ENCODE data around the gene PPL. TPM values are rescaled to one million over a fixed set of nuclear protein-coding genes. Genes with fewer than 3 reads are reported as not detected.
A peak's percentile ranks its signal among the peaks of the same experiment; 100 is the strongest.

PPL gene
- total RNA-seq, 1 donor = 27.1 TPM

- Histone ChIP-seq H3K36me3 (ENCODE audit: insufficient read depth, low read length) (peaks cover 84% of the 10 kb centered on the region), H3K27me3 (ENCODE audit: insufficient read depth, low read length) (no peaks in the 10 kb centered on the region), H3K9me3 (ENCODE audit: low read depth, low read length) (no peaks in the 10 kb centered on the region), H3K79me2 (ENCODE audit: insufficient read depth, low read length) (peaks cover 10% of the 10 kb centered on the region), H3K4me1 (ENCODE audit: insufficient read depth, low read length) (peaks cover 3% of the 10 kb centered on the region), H3K4me2 (ENCODE audit: insufficient read depth, low read length) (no peak overlapping the region), H3K4me3 (ENCODE audit: insufficient read depth, low read length) (no peak overlapping the region), H3K27ac (ENCODE audit: low read depth, low read length) (no peak overlapping the region), H4K20me1 (ENCODE audit: insufficient read depth, low read length) (peaks cover 13% of the 10 kb centered on the region), H2AFZ (ENCODE audit: low read length) (no peak overlapping the region)
- DNase-seq (ENCODE audit: insufficient read length, low spot score, missing footprints) = no peak
- TF ChIP-seq CTCF (IDR thresholded peaks at IDR 0.05; ENCODE audit: extremely low read depth, low read depth, low read length) = no peak
Measured at GRCh38 chr16:4874666-4875065, 62.3 kb downstream of the PPL start.

- DNase-seq (ENCODE audit: insufficient read length, low spot score, missing footprints) = peak; percentile 62
- Histone ChIP-seq H3K79me2 (ENCODE audit: insufficient read depth, low read length) (peaks cover 25% of the 10 kb centered on the region), H3K9me3 (ENCODE audit: low read depth, low read length) (no peaks in the 10 kb centered on the region), H4K20me1 (ENCODE audit: insufficient read depth, low read length) (peaks cover 26% of the 10 kb centered on the region), H3K4me2 (ENCODE audit: insufficient read depth, low read length) (no peak overlapping the region), H3K4me1 (ENCODE audit: insufficient read depth, low read length) (no peaks in the 10 kb centered on the region), H3K36me3 (ENCODE audit: insufficient read depth, low read length) (peaks cover 78% of the 10 kb centered on the region), H3K27ac (ENCODE audit: low read depth, low read length) (no peak overlapping the region), H2AFZ (ENCODE audit: low read length) (no peak overlapping the region), H3K27me3 (ENCODE audit: insufficient read depth, low read length) (no peaks in the 10 kb centered on the region), H3K4me3 (ENCODE audit: insufficient read depth, low read length) (no peak overlapping the region)
- TF ChIP-seq CTCF (IDR thresholded peaks at IDR 0.05; ENCODE audit: extremely low read depth, low read depth, low read length) = no peak
Measured at GRCh38 chr16:4873091-4873490, 63.9 kb downstream of the PPL start.

- Histone ChIP-seq H3K27ac (ENCODE audit: low read depth, low read length) (no peak overlapping the region), H3K36me3 (ENCODE audit: insufficient read depth, low read length) (peaks cover 63% of the 10 kb centered on the region), H3K4me2 (ENCODE audit: insufficient read depth, low read length) (no peak overlapping the region), H3K9me3 (ENCODE audit: low read depth, low read length) (no peaks in the 10 kb centered on the region), H3K4me3 (ENCODE audit: insufficient read depth, low read length) (no peak overlapping the region), H3K79me2 (ENCODE audit: insufficient read depth, low read length) (peaks cover 45% of the 10 kb centered on the region), H3K27me3 (ENCODE audit: insufficient read depth, low read length) (no peaks in the 10 kb centered on the region), H3K4me1 (ENCODE audit: insufficient read depth, low read length) (no peaks in the 10 kb centered on the region), H4K20me1 (ENCODE audit: insufficient read depth, low read length) (peaks cover 43% of the 10 kb centered on the region), H2AFZ (ENCODE audit: low read length) (no peak overlapping the region)
- TF ChIP-seq CTCF (IDR thresholded peaks at IDR 0.05; ENCODE audit: extremely low read depth, low read depth, low read length) = no peak
- no peak for DNase-seq (ENCODE audit: insufficient read length, low spot score, missing footprints)
Measured at GRCh38 chr16:4871071-4871470, 65.9 kb downstream of the PPL start.

- no peaks in the 10 kb centered on the region for H3K27me3 ChIP-seq (ENCODE audit: insufficient read depth, low read length)
- no peaks in the 10 kb centered on the region for H3K4me1 ChIP-seq (ENCODE audit: insufficient read depth, low read length)
- H3K4me2 ChIP-seq (ENCODE audit: insufficient read depth, low read length) = no peak overlapping the region
- no peak for TF ChIP-seq CTCF (IDR thresholded peaks at IDR 0.05; ENCODE audit: extremely low read depth, low read depth, low read length)
- no peak for DNase-seq (ENCODE audit: insufficient read length, low spot score, missing footprints)
- H3K79me2 ChIP-seq (ENCODE audit: insufficient read depth, low read length) = peaks cover 52% of the 10 kb centered on the region
- peaks cover 57% of the 10 kb centered on the region for H3K36me3 ChIP-seq (ENCODE audit: insufficient read depth, low read length)
- no peak overlapping the region for H3K4me3 ChIP-seq (ENCODE audit: insufficient read depth, low read length)
- peaks cover 44% of the 10 kb centered on the region for H4K20me1 ChIP-seq (ENCODE audit: insufficient read depth, low read length)
- no peaks in the 10 kb centered on the region for H3K9me3 ChIP-seq (ENCODE audit: low read depth, low read length)
- H2AFZ ChIP-seq (ENCODE audit: low read length) = no peak overlapping the region
- no peak overlapping the region for H3K27ac ChIP-seq (ENCODE audit: low read depth, low read length)
Measured at GRCh38 chr16:4870138-4870671, 66.7 kb downstream of the PPL start.
